Lower lobe of right lung (tissue), 2 donors: ENCODE data around the gene ZFP91. TPM values are rescaled to one million over a fixed set of nuclear protein-coding genes. Genes with fewer than 3 reads are reported as not detected.

Source experiments
- ATAC-seq, 2 donors: fragments of 200-7000 bp; cut with Tn5 transposase; one replicate each; pipeline ENCODE4 v1.9.1; 2020 to 2022; ENCODE audit warnings: mild to moderate bottlenecking in 2 of 2, moderate library complexity in 2 of 2
- DNase-seq: peaks from one replicate; pipeline ENCODE4 v3.0.0-alpha.2; 2020
- H3K27ac ChIP-seq: fragments of 200-600 bp; one replicate; pipeline ENCODE4 v1.8.0; 2022
- H3K27me3 ChIP-seq: fragments of 200-600 bp; one replicate; pipeline ENCODE4 v1.8.0; 2022; ENCODE audit warnings: low read depth
- H3K36me3 ChIP-seq: fragments of 200-600 bp; one replicate; pipeline ENCODE4 v1.8.0; 2022; ENCODE audit warnings: mild to moderate bottlenecking
- H3K4me1 ChIP-seq: fragments of 200-600 bp; one replicate; pipeline ENCODE4 v1.8.0; 2022
- H3K4me3 ChIP-seq: fragments of 200-600 bp; one replicate; pipeline ENCODE4 v1.8.0; 2022; ENCODE audit warnings: mild to moderate bottlenecking
- H3K9me3 ChIP-seq: fragments of 200-600 bp; one replicate; pipeline ENCODE4 v1.8.0; 2022
- intact Hi-C: fragments of 100-400 bp; cut with DNase I; formaldehyde crosslinking; loops from one replicate; pipeline ENCODE4 v1.11.0; 2022
- total RNA-seq: library from RNA; stranded (reverse); fragmentation: NEBNext Ultra II Directional; extraction: Animal tissue kit (Norgen Biotek cat#: 25700); gene quantifications from one replicate; pipeline ENCODE4 v1.2.1, GENCODE V29; 2021
- TF ChIP-seq, protein P1 (sequence below): fragments of 200-600 bp; IDR thresholded peaks from one replicate; pipeline ENCODE4 v1.8.0; 2022; ENCODE audit warnings: antibody characterized with exemption, mild to moderate bottlenecking
- donor health status: DM: no; HTN: yes; CAD: no; lungs with severe emphysema.

Gene ZFP91
- total RNA-seq, 1 donor from 2014 or later = 44.5 TPM

DNA sequence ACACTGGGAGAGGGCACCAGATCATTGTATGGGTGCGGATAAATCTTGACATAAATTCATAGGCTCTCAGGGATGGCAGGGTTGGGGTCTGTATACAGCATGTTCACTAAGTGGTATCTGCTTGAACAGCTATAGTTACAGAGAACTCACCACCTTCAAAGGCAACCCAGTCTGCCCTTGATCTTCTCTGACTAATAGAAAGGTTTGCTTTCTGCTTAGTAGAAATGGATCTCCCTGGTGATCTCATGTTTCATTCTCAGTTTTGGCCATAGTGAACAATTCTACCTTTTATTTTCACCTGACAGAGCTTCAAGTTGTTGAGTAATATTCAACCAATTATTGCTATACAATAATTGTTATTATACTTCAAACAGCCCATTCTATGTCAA is 76.0 kb downstream of the ZFP91 start:
- intact Hi-C loops = no loop called here

GRCh38 chr11:58656348-58656747 is 77.5 kb downstream of the ZFP91 start:
- ATAC-seq (no peak), DNase-seq (no peak)
- no peaks in the 10 kb centered on the region for H3K4me1 ChIP-seq
- H3K4me3 ChIP-seq = no peak overlapping the region
- TF ChIP-seq, protein P1, sequence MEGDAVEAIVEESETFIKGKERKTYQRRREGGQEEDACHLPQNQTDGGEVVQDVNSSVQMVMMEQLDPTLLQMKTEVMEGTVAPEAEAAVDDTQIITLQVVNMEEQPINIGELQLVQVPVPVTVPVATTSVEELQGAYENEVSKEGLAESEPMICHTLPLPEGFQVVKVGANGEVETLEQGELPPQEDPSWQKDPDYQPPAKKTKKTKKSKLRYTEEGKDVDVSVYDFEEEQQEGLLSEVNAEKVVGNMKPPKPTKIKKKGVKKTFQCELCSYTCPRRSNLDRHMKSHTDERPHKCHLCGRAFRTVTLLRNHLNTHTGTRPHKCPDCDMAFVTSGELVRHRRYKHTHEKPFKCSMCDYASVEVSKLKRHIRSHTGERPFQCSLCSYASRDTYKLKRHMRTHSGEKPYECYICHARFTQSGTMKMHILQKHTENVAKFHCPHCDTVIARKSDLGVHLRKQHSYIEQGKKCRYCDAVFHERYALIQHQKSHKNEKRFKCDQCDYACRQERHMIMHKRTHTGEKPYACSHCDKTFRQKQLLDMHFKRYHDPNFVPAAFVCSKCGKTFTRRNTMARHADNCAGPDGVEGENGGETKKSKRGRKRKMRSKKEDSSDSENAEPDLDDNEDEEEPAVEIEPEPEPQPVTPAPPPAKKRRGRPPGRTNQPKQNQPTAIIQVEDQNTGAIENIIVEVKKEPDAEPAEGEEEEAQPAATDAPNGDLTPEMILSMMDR = no peak
- no peaks in the 10 kb centered on the region for H3K36me3 ChIP-seq
- intact Hi-C loops = no loop called here
- no peak overlapping the region for H3K27ac ChIP-seq
- no peaks in the 10 kb centered on the region for H3K9me3 ChIP-seq
- H3K27me3 ChIP-seq = no peaks in the 10 kb centered on the region

More for the DNA sequence above, 76.0 kb downstream of the ZFP91 start:
- DNase-seq = no peak
- Histone ChIP-seq H3K36me3 (no peaks in the 10 kb centered on the region), H3K9me3 (no peaks in the 10 kb centered on the region), H3K27ac (no peak overlapping the region), H3K4me3 (no peak overlapping the region), H3K27me3 (no peaks in the 10 kb centered on the region), H3K4me1 (no peaks in the 10 kb centered on the region)
- no peak for ATAC-seq
- TF ChIP-seq, protein P1 = no peak

GRCh38 chr11:58658623-58659022 is 79.8 kb downstream of the ZFP91 start:
- Histone ChIP-seq H3K27ac (no peak overlapping the region), H3K4me3 (no peak overlapping the region), H3K9me3 (no peaks in the 10 kb centered on the region), H3K36me3 (no peaks in the 10 kb centered on the region), H3K27me3 (peaks cover 1% of the 10 kb centered on the region), H3K4me1 (no peaks in the 10 kb centered on the region)
- intact Hi-C loops = no loop called here
- DNase-seq (no peak), ATAC-seq (no peak)
- TF ChIP-seq, protein P1 = no peak

DNA sequence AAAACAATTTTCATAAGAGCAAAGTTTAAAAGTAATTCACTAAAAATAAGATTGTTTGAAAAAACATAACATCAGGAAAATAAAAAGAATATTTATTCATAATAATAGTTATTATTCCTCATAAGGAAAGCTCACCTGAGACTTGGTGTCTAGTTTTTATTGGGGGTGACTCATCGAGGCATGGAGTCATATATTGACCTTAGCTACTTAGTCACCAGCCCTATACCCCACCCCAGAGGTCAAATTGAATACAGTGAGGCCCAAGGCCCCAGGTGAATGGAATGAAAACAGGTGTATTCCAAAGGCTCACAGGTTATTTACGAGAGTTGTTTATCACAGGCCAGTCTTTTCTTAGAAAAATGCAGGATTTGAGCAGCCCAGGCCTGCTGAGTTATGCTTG is 80.5 kb downstream of the ZFP91 start:
- intact Hi-C loops = no loop called here
- no peak for ATAC-seq
- TF ChIP-seq, protein P1 = no peak

DNA sequence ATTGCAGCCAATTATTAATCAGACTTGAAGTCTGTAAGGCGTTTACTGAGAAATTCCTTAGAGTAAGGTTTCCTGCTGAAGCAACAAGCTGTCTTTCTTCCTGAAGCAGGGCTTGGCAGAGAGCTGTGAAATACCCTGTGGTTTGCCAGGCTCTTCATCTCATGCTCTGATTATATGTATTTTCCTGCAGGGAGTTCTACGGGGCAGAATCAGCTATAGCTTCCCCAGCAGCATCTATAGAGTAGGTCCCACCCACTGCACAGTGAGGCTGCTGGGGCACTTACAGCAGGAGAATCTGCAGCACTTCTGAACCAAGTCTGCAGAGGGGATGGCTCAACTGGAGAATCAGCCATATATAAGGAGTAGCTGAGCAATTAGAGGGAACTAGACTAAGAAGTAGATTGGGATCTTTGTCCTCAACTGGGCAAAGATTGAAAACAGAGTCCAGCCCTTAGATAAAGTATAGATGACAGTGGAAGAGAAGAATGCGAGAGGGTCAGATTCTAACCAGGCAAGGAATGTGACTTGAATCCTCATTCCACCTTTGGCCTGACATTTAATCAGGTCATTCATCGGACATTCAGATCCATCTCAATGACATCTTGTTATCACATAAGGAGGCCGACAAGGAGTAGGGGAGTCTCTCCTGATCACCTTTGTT is 81.2 kb downstream of the ZFP91 start:
- no peak overlapping the region for H3K27ac ChIP-seq
- intact Hi-C loops = no loop called here
- ATAC-seq = no peak

More for the DNA sequence above, 80.5 kb downstream of the ZFP91 start:
- Histone ChIP-seq H3K27me3 (peaks cover 9% of the 10 kb centered on the region), H3K36me3 (no peaks in the 10 kb centered on the region), H3K9me3 (no peaks in the 10 kb centered on the region), H3K27ac (no peak overlapping the region), H3K4me1 (no peaks in the 10 kb centered on the region), H3K4me3 (no peak overlapping the region)
- DNase-seq = no peak

More for the DNA sequence above, 81.2 kb downstream of the ZFP91 start:
- Histone ChIP-seq H3K27me3 (peaks cover 9% of the 10 kb centered on the region), H3K4me3 (no peak overlapping the region), H3K36me3 (no peaks in the 10 kb centered on the region), H3K4me1 (no peaks in the 10 kb centered on the region), H3K9me3 (no peaks in the 10 kb centered on the region)
- TF ChIP-seq, protein P1 = no peak
- DNase-seq = no peak

Other genes starting within 250 kb of the ZFP91 start
- gene OR5B17, start 220.0 kb upstream of the ZFP91 start, total RNA-seq = not detected
- gene OR5B3, start 172.2 kb upstream of the ZFP91 start, total RNA-seq = not detected
- gene OR5B2, start 150.9 kb upstream of the ZFP91 start, total RNA-seq = not detected
- not detected for gene OR5B12, start 136.8 kb upstream of the ZFP91 start, total RNA-seq
- not detected for gene OR5B21, start 71.0 kb upstream of the ZFP91 start, total RNA-seq
- 71.6 TPM for gene LPXN, start 3.2 kb upstream of the ZFP91 start, total RNA-seq
- gene CNTF, start 43.6 kb downstream of the ZFP91 start, total RNA-seq = 1.9 TPM
- not detected for gene GLYAT, start 152.9 kb downstream of the ZFP91 start, total RNA-seq